NCI-H226 (cell line): ENCODE data around the gene STT3B.

Source experiments
- DNase-seq: peaks from one replicate; pipeline ENCODE4 v3.0.0-alpha.2; 2015

Gene STT3B

DNA sequence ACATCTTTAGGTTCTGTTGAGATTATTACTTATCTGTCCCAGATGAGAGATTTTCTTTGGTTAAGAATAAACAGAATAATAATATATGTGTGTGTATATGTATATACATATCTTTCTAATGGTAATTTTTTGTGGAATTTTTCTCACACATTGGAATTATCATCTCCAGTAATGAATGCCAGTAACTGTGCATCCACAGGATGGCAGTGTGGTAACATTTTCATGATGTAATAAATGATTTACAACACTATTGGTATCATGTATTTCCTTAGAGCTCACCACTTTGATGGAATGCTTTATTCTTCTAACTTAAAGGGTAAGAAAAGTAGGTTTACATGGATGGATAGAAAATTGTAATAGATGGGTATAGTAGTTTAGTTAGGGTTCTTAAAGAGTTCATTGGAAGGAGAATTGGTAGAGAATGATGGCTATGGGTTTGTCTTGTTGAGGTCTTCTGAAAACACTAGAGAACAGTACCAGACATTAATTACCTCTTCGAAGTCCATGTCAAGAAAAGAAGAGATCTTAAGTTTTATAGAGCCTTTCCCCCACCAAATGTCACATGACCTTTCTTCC lies 78.1 kb downstream of the STT3B start:
- no peak for DNase-seq

DNA sequence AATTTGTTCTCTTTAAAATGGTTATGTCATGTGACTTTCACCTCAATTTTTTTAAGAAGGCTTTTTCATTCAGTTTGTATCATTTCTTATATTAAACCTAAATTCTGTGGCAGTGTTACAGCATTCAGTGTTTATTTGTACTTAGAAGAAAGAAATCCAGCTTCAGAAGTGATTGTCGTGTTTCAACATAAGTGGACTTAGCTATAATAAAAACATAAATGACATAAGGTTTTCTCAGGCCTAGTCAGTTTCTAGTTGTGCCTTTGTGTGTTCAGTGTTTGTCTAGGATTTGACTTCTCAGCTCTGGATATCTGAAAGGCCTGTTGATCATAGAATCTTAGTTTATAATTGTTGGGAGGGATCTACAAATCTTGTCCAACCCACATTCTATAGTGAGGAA lies 80.5 kb downstream of the STT3B start:
- no peak for DNase-seq

DNA sequence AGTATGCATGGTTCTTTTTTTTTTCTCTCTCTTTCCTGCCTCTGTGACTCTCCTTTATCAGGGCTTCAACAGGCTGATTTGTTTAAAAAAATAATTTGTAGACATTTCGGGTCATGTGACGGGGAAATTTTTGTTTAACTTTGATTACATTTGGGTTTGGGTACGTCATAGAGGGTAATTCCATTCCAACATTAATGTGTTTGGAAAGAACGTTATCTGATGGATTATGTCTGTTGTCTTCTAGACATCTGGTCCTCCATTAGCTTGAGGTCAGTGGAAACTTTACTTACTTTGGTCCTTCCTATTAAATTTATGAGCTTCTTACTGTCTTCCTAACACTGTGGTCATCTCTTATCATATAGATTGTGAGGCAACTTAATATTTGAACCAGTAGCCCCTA lies 80.9 kb downstream of the STT3B start:
- DNase-seq: no peak

DNA sequence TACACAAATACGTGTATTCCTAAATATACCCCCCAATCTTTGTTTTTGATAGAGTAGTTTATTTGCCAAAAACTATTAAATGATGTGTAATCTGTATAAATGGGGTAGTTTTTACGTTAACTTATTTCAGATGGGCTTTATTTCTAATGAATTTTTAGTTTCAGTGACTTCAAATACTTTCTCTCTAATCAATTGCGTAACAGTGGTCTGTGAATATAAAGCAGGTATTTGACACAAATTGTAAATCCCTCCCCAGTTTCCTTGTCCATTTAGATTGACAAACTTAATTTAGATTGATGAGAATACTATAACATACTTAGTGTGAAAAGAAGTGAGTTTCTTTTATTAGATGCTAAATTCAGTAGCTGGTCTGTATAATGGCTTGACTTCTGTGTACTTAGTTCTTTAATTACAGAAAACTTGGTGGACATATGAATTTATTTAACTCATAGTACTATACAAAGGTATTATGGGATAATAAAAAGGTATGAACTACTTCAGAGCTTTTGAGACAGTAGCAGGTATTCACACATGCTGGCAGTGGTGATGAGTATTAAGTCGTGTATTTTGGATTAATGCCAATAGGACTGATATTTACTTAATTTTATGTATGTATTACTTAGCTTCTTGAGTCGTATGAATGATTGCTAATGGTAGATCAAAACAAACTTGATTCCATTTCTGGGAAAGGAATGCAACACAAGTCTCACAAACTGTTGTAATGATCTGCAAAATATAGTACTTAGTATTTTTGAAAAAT lies 81.6 kb downstream of the STT3B start:
- DNase-seq: no peak

DNA sequence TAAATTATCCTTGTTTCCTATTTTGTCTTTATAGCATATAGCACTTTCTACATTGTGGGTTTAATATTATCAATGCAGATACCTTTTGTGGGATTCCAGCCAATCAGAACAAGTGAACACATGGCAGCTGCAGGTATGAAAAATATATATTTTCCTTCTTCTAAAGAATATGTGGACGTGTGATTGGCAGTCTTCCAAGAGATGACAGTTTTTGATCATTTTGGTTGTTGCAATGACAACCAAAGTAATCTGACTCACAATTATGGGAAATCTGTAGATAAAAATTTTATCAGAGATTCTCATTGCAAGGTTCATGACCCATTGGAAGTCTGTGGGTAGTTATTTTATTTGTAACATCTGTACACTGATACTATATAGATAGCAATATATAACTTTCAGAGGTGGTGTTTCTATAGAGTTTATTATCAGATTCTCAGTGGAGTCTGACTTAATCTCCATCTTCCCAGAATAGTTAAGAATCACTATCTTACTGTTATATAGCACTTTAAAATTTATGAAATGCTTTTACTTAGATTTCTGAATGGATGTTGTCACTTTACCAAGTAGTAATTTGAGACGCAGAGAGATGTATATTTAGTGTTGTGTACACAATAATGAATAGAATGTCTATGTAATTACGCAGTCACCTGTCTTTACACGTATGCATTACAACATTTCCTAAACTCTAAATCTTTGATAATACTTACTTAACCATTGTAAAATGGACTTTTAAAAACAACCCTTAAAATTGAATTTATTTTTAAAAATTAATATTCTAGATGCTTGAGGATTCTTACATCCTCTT lies 82.5 kb downstream of the STT3B start:
- DNase-seq: no peak

DNA sequence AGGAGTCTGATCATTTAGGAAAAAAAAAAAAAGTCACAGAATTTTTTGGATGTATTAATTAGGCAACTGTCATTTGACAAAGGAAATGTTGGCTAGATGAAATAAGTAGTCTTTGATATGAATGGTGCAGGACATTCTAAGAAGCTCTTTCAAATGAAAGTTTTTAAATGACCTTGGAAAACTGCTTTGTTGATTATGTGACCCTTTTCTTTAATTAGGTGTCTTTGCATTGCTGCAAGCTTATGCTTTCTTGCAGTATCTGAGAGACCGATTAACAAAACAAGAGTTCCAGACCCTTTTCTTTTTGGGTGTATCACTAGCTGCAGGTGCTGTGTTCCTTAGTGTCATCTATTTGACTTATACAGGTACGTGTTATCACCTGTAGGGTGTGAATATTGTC lies 84.0 kb downstream of the STT3B start:
- no peak for DNase-seq

DNA sequence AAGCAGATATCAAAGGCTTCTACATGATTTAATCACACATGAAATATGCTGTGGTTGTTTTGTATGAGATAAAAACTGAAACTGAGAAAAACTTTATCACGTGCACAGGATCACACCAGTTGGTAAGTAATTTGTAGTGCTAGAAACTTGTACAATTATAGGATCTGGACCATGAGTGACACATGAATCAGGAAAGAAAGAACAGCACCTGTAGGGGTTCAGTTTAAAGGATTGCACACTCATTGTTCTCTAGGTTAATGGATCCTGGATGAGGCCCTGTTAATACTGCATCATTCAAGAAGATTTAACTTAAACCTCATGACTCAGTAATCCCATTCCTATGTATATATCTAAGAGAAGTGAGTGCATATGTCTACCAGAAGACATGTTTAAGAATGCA lies 87.9 kb downstream of the STT3B start:
- DNase-seq: no peak

DNA sequence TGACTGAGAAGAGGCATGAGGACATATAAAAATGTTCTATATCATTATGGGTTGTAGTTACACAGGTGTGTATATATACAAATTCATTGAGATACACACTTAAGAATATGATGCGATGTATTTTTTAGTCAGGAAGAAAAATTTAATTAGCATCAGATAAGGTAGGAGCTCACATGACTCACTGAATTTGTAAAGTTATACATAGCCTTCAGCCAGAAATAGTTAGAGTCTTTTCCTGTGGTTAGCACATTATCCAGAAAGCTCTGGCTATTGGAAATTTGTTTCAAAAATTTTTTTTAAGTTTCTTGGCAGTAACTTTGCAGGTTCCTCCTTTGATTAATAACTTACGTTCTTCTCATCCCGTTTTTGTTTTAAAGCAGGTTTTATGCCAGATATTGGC lies 88.6 kb downstream of the STT3B start:
- no peak for DNase-seq

DNA sequence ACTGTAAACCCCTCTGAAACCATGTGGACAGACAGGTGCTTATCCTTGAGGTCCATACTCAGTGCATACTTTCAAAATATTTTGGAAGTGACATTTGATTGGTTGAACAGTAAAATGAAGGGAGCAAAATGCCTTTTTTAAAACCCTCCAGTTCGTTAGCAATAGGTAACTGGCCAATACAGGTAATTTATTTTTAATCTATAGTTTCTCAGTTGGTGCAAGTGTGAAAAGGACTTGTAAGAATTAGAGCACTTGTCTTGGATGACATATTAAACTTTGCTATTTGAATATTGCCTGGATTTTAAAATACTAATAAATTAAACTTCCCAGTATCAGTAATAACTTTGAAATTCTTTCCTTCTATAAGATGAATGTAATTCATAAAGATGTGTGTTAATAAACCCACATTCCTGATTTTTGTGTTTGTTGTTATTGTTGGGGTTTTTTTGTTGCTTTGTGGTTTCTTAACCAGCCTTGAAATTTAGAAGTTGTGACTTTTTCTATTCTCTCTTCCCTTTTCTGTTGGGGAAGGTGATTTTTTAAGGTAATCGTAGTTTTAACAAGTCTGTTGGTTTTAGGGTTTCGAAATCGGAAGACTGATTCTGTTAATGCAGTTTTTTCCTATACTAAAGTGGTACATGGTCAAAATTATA lies 90.0 kb downstream of the STT3B start:
- no peak for DNase-seq

DNA sequence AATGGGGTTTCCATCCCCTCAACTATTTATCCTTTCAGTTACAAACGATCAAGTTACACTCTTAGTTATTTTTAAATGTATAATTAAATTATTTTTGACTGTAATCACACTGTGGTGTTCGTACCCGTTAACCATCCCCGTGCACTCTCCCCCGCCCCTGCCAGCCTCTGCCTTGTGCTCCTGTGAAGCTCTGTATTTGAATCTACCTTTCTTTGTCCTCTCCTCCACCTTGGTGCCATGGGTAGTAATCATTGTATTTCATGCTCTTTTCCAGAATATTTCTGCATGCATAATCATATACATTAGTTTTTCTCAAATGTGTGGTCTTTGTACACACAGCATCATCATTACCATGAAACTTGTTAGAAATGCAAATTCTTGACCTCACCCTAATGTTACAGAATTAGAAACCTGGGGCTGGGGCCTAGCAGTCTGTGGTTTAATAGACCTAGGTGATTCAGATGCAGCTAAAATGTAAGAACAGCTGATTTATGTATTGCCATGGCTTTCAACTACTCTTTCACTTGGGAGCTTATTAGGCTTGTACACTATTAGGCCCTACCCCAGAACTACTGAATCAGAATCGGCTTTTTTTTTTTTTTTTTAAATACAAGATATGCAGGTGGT lies 91.5 kb downstream of the STT3B start:
- DNase-seq: no peak

DNA sequence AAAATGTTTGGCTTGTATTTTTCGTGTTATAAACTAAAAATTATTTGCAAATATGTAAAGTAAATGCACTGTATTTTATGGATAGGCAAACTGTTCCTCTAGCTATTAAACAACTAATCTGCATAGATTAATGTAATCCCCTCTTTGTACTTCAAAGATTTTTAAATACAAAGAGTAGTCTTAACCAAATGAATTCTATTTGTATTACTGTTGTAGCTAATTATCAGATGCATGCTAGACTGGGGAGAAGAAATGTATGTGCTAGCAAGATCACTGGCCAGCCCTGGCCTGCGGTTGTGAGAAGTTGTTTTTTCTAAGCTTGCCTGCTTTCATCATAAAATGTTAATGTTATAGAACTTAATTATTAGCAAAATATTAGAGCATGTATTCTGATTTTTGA lies 92.6 kb downstream of the STT3B start:
- DNase-seq: no peak

DNA sequence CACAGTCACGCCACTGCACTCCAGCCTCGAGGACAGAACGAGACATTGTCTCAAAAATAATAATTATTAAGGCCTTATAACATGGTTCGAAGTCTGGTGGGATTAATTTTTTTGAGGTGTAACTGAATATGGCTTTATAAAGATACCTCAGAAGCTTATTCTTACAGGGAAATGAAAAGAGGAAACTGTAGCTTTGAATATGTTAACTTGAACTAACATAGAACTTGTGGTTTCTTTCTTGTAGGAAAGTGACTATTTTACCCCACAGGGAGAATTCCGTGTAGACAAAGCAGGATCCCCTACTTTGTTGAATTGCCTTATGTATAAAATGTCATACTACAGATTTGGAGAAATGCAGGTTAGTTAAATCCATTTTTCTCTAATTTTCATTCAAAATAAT lies 96.3 kb downstream of the STT3B start:
- DNase-seq: no peak

DNA sequence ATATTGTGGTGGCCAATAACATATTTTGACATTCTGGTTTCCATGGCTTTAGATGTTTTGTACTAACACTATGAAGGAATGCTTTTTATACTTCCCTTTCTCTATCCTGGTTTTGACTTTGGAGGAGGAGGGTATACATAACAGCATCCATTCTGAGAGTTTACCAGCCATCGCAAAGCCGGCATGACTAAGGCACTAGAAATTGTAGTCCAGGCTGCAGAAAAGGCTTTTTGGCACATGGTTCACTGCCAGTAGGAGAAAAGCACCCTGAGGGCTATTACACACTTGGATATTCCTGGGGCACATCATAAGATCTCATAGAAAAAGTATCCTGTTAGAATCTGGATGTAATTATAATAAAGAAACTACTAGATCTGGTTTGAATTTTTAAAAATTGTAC lies 101.8 kb downstream of the STT3B start:
- DNase-seq: peak; percentile 75

DNA sequence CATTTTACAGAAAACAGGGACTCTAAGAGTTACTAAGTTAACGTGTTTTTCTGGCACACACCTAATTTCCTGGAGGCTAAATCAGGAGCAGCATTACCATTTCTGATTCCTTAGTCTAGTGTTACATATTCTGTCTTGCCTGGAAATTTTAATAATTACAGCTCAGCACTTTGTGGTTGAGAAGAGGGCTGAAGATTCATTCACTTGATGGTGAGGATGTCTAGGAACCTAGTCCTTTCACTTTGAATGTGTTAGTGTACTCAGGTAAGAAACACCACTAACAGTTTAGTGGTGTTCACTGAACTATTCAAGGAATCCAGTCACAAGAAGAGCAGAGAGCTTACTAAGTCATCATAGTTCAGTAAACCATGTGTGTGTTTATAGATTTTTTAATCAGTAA lies 102.8 kb downstream of the STT3B start:
- DNase-seq: no peak

DNA sequence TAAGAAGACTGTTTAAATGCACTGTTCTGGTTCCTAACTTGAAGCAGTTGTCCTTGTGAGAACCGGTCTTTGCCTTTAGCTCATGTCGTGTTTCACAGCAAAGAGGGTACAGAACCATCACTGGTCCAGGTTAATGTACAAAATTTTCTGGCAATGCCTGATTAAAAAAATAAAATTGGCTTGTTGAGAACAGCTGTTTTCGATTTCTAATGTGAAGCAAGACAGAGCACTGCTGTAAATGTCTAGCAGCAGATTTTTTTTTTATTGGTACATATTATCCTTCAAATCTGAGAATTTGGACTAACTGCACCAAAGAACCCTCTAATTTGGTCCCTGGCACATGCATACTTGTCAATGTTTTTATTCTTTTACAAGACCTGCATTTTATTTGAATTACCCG lies 103.3 kb downstream of the STT3B start:
- no peak for DNase-seq

DNA sequence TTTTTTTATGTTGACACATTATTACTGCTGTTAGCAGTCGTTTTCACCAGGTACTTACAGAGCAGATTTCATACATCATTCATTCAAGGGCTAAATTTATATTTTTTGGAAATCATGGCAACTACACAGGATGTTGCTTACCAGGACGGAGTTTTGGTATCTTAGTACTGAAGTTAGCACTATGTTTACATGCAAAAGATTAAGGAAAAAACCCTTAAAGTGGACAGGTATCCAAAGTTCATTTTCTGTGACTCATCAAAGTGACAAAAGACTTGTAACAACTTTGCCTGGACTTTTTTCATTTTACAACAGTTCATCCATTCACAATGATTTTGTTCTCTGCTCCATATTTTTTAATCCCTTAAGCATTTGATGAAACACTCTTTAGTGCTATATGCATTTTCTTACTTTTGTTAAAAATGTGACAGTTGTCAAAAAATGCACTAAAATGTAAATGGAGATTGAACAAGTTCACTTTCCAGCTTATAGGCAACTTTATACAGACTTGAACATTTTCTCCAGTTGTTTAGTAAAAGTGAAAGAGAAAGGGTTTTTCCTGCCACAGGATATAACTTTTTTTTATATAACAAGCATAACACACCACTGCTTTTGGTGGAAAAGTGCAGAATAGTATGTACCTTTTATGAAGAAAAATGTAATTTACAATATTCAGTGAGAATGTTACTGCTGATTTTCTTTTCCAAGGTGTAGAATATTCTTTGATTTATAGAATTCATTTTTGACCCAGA lies 104.1 kb downstream of the STT3B start:
- no peak for DNase-seq

DNA sequence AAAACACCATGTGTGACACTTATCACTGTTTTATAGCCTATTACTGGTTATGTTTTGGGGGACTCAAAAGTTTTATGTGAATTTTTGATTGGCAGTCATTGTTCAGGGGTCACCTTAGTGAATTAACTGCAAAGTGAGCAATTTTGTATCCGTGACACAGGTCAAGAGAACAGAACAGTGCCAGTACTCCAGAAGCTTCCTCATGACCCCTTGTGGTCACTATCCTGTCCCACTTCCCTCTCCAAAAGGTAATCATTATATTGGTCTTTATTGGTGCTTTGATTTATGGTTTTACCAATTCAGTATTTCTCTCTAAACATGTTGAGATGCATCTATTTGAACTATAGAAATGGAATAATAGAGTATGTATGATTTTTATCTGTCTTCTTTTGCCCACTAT lies 107.1 kb downstream of the STT3B start:
- no peak for DNase-seq

DNA sequence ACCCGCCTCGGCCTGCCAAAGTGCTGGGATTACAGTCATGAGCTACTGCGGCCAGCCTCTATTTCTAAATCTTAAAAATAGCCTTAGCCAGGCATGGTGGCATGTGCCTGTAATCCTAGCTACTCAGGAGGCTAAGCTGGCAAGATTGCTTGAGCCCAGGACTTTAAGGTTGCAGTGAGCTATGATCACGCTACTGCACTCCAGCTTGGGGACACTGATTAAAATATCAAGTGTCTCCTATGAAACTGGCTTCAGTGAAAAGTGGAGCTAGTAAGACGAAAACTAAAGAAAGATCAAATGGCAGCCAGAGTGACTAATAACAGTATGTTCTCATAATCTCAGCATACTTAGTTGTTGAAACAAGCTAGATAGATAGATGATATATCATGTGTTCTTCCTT lies 112.5 kb downstream of the STT3B start:
- DNase-seq: no peak

DNA sequence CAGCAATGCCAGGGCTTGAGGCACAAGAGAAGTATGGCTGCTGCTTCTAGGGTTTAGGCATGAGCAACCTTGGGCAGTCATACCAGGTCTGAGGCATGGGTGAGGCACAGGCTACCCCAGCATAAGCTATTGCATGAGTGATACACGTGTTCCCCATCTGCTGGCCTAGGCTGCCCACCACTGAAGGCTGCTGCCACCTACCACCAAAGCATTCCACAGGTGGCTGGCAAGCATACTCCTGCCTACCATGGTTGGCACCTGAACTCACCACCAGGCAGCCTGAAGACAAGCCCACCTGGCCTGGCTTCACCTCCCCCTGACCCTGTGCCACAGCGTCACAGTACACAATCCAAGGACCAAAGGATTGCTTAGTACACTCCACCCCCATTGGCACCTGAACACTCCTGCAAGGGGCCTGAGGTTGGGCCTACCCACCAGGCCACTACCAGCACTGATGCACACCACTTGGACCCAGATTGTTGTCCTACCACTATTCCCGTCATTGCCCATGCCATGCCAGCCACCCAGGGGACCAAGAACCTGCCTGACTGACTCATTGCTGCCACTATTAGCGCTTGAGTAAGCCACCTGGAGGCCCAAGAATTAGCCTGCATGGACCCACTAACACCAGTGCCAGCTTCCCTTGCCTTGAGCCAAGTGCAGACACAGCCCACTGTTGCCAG lies 115.7 kb downstream of the STT3B start:
- no peak for DNase-seq

DNA sequence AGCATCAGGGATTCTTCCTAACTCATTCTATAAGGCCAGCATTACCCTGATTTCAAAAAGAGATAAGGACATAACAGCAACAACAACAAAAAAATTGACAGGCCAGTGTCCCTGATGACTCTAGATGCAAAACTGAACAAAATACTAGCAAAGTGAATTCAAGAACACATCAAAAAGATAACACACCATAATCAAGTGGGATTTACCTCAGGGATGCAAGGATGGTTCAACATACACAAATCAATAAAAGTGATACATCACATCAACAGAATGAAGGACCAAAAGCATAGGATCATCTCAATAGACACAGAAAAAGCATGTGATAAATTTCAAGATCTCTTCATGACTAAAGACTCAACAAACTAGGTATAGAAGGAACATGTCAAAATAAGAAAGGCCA lies 119.6 kb downstream of the STT3B start:
- DNase-seq: no peak

DNA sequence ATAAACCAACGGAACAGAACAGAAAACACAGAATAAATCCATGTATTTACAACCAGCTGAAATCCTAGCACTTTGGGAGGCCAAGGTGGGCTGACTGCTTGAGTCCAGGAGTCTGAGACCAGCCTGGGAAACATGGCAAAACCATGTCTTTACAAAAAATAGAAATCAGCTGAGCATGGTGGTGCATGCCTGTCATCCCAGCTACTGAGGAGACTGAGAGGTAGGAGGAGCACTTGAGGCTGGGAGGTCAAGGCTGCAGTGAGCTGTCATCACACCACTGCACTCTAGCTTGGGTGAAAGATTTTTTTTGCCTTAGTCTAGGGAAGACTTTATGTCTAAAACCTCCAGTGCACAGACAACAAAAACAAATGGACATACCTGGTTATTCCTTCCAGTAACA lies 120.7 kb downstream of the STT3B start:
- no peak for DNase-seq

DNA sequence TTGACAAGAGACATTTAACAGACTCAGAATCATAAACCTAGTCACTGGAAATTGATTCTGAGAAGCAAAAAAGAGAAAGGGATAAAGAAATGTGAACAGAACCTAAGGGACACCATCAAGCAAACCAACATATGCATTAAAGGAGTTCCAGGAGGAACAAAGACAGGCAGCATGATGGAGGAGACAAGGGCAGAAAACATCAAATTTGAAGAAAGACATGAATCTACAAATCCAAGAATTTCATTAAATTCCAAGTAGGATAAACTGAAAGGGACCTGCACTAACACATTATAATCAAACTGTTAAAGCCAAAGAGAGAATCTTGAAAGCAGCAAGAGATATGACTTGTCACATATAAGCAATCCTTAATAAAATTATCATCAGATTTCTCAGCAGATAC lies 122.3 kb downstream of the STT3B start:
- DNase-seq: no peak
